Measurements from ENCODE around the gene FGFR3. TPM values are rescaled to one million over a fixed set of nuclear protein-coding genes. Genes with fewer than 3 reads are reported as not detected.

Gene FGFR3
- total and polyA plus RNA-seq, 2 of the 8 experiments (the other 6 are each of a cell fraction or from before 2014, with no cell fraction given), result 9.0 to 19.5 TPM

GRCh38 chr4:1856943-1857699, 64.0 kb downstream of the FGFR3 start (continued):
- no peak for TF ChIP-seq KDM4A (IDR thresholded peaks at IDR 0.05; ENCODE audit: low read depth, low read length, severe bottlenecking)

Data from H1 (cell line).